GM21423 (cell line): ENCODE results near the gene METRN.

ENCODE experiments used
- ATAC-seq: cut with Tn5 transposase; IDR thresholded peaks from one replicate; pipeline ENCODE4 v1.9.1; 2021; ENCODE audit warnings: mild to moderate bottlenecking, moderate library complexity; ENCODE audit not compliant: unreplicated experiment

METRN gene

GRCh38 chr16:722835-723633 lies 8.1 kb downstream of the METRN start:
- no peak for ATAC-seq

GRCh38 chr16:723695-724094 lies 8.8 kb downstream of the METRN start:
- ATAC-seq: no peak

GRCh38 chr16:724188-725040 lies 9.5 kb downstream of the METRN start:
- ATAC-seq: no peak

- ATAC-seq: no peak
These were observed 10.1 kb downstream of the METRN start for GRCh38 chr16:725041-725376.

GRCh38 chr16:725463-726187 lies 10.7 kb downstream of the METRN start:
- no peak for ATAC-seq

- ATAC-seq: no peak
These were observed 11.2 kb downstream of the METRN start for GRCh38 chr16:726188-726437.

- no peak for ATAC-seq
These were observed 11.7 kb downstream of the METRN start, which contains the start of the genes CCDC78 and HAGHL for GRCh38 chr16:726438-727290. TSS of gene CCDC78 (minus strand) at chr16:726443. CDS start at chr16:726367, 76 bp downstream. TSS of gene HAGHL (plus strand) at chr16:727106. CDS start at chr16:727510, 404 bp downstream.

- ATAC-seq: no peak
These were observed 12.5 kb downstream of the METRN start for GRCh38 chr16:727291-727977.

- ATAC-seq: peak; percentile 39
These were observed 13.4 kb downstream of the METRN start for GRCh38 chr16:728131-728889.

- ATAC-seq: no peak
These were observed 14.2 kb downstream of the METRN start for GRCh38 chr16:728890-729744.

GRCh38 chr16:729768-730665 lies 15.1 kb downstream of the METRN start:
- ATAC-seq: no peak

- ATAC-seq: no peak
These were observed 16.0 kb downstream of the METRN start for GRCh38 chr16:730666-731509.

GRCh38 chr16:732332-732731 lies 17.4 kb downstream of the METRN start:
- no peak for ATAC-seq

GRCh38 chr16:732936-733335 lies 18.0 kb downstream of the METRN start:
- no peak for ATAC-seq

- no peak for ATAC-seq
These were observed 18.7 kb downstream of the METRN start for GRCh38 chr16:733382-734207.
